AG04449 (cell line): ENCODE data around the gene PARP3.
"Not testable (repeated sequence)": the region's sequence is repeated elsewhere in the genome, so short reads cannot be mapped to it uniquely, and the experiment has no call there.

Source experiments
- CTCF ChIA-PET: fragments of 350-600 bp; formaldehyde crosslinking; extraction: SDS; loops from one replicate; lab custom pipeline; 2021; ENCODE audit warnings: antibody characterized with exemption; lab: Yijun Ruan, JAX
- POLR2A ChIA-PET: fragments of 400-600, 350-600 bp; formaldehyde crosslinking; extraction: SDS; loops from one replicate; lab custom pipeline; 2020; ENCODE audit warnings: antibody characterized with exemption, inconsistent platforms; lab: Yijun Ruan, JAX
- DNase-seq: peaks from one replicate; pipeline ENCODE4 v3.0.0-alpha.2; 2010; ENCODE audit warnings: low read depth, low spot score
- H3K4me3 ChIP-seq: 2 replicates; pipeline ENCODE4 v1.5.1; 2011; ENCODE audit warnings: low read depth, mild to moderate bottlenecking, control low read depth, low read length
- TF ChIP-seq, protein P1 (sequence below): IDR thresholded peaks from one replicate; pipeline ENCODE4 v1.5.1; 2011; ENCODE audit warnings: mild to moderate bottlenecking, moderate library complexity, low read length, control low read depth, inconsistent platforms; ENCODE audit not compliant: insufficient read depth; ENCODE audit errors: missing control alignments

Gene PARP3

DNA sequence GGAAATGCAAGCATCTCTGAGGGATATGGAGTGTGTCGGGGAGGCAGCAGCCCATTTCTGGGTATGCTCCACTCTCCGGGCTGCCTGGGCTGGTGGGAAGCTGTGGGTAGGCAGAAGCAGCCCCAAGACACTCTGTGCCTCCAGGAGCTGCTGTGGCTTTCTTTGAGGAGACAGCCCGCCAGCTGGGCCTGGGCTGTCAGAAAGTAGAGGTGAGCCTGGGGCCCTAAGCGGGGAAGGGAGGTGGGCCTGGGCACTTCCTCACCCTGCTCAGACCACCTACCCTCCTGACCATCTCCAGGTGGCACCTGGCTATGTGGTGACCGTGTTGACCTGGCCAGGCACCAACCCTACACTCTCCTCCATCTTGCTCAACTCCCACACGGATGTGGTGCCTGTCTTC lies 42.9 kb downstream of the PARP3 start:
- H3K4me3 ChIP-seq = no peak overlapping the region
- ChIA-PET CTCF (interaction anchor here (1.9 to 4.5 kb wide), 4 partner anchors 9 to 68 kb away, joined by 5 to 80 read pairs (median 39); partner anchors contain the start of genes ABHD14A, ABHD14B, PARP3 and RPL29), POLR2A (interaction anchor here (3.6 kb wide), 1 partner anchor 10 kb away, joined by 35 read pairs; the partner anchor contains the start of gene RPL29)
- DNase-seq = no peak
- TF ChIP-seq, protein P1, sequence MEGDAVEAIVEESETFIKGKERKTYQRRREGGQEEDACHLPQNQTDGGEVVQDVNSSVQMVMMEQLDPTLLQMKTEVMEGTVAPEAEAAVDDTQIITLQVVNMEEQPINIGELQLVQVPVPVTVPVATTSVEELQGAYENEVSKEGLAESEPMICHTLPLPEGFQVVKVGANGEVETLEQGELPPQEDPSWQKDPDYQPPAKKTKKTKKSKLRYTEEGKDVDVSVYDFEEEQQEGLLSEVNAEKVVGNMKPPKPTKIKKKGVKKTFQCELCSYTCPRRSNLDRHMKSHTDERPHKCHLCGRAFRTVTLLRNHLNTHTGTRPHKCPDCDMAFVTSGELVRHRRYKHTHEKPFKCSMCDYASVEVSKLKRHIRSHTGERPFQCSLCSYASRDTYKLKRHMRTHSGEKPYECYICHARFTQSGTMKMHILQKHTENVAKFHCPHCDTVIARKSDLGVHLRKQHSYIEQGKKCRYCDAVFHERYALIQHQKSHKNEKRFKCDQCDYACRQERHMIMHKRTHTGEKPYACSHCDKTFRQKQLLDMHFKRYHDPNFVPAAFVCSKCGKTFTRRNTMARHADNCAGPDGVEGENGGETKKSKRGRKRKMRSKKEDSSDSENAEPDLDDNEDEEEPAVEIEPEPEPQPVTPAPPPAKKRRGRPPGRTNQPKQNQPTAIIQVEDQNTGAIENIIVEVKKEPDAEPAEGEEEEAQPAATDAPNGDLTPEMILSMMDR = no peak

DNA sequence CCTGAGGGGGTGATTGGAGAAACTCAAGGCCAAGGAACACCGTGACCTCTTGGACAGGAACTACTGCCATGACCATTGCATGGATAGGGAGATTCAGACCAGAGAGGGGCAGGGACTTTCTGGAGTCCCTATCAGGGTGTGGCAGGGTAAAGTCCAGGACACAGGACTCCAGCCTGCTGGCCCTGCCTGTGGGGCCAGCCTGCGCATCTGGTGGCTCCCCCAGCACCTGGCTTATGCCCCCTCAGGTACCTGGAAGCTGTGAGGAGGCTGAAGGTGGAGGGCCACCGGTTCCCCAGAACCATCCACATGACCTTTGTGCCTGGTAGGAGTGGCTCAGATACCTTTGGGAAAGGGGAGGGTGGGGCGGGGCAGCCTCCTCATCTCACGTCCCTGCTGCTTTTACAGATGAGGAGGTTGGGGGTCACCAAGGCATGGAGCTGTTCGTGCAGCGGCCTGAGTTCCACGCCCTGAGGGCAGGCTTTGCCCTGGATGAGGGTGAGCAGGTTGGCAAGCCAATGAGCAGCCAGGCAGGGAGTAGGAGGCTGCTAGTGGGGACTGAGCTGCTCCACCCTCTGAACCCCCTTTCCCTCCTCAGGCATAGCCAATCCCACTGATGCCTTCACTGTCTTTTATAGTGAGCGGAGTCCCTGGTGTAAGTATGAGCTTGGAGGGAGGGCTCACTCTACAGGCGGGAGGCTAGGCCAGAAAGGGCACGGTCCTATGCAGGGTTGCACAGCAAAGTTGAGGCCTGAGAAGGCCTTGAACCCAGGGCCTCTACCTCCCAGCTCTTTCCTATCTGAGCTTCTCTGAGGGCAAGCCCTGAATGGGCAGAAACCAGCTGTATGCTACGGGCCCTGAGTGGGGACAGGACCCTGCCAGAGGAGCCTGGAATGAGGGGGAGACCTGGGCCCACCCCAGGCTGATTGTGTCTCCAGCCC lies 44.1 kb downstream of the PARP3 start:
- ChIA-PET CTCF (interaction anchor here (0.8 to 1.3 kb wide), 4 partner anchors 12 to 67 kb away, joined by 3 to 4 read pairs (median 4); partner anchors contain the start of genes ABHD14A and ABHD14B), POLR2A (interaction anchor here (0.8 to 1.0 kb wide), 2 partner anchors 10 to 45 kb away, joined by 3 to 5 read pairs; partner anchors contain the start of genes RPL29 and RRP9)
- DNase-seq = no peak
- TF ChIP-seq, protein P1 = no peak
- H3K4me3 ChIP-seq = no peak overlapping the region

DNA sequence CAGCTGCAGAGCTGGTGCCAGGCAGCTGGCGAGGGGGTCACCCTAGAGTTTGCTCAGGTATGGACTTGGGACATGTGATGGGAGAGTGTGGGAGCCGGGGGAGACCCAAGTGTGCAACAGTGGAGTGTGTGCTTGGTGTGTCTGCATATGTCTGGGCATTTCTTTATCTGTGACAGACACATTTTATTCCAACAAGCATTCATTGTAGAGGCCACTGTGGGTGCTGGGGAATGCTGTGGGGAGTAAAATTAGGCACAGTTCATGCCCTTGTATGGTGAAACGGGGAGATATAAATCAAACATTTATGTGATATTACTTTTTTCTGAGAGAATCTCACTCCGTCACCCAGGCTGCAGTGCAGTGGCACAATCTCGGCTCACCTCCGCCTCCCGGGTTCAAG lies 45.4 kb downstream of the PARP3 start:
- H3K4me3 ChIP-seq = no peak overlapping the region
- TF ChIP-seq, protein P1 = no peak
- POLR2A ChIA-PET = no interaction called here
- no peak for DNase-seq
- CTCF ChIA-PET = interaction anchor here (1.3 kb wide), 1 partner anchor 13 kb away, joined by 4 read pairs; the partner anchor contains the start of gene ABHD14A

DNA sequence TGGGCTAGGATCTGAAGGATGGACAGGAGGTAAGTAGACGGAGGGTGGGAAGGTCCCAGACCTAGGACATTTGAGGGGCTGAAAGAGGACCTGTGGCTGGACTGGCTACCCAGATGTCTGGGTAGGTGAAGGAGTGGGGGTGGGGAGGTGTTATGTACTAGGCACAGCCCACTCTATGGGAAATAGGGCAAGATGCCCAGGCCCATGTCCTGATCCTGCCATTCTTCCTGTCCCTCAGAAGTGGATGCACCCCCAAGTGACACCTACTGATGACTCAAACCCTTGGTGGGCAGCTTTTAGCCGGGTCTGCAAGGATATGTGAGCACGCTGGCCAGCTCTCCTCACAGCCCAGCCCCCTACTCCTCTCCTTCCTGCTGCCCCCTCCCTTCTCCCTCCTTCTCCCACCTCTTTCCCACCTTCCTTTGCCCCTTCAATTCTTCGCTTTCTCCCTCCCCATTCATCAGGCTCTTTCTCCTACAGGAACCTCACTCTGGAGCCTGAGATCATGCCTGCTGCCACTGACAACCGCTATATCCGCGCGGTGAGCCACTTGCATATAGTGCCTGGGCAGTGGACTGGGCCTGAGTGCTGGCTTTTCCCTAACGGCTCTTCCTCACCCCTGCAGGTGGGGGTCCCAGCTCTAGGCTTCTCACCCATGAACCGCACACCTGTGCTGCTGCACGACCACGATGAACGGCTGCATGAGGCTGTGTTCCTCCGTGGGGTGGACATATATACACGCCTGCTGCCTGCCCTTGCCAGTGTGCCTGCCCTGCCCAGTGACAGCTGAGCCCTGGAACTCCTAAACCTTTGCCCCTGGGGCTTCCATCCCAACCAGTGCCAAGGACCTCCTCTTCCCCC lies 46.4 kb downstream of the PARP3 start:
- POLR2A ChIA-PET = no interaction called here
- no peak overlapping the region for H3K4me3 ChIP-seq
- TF ChIP-seq, protein P1 = no peak

DNA sequence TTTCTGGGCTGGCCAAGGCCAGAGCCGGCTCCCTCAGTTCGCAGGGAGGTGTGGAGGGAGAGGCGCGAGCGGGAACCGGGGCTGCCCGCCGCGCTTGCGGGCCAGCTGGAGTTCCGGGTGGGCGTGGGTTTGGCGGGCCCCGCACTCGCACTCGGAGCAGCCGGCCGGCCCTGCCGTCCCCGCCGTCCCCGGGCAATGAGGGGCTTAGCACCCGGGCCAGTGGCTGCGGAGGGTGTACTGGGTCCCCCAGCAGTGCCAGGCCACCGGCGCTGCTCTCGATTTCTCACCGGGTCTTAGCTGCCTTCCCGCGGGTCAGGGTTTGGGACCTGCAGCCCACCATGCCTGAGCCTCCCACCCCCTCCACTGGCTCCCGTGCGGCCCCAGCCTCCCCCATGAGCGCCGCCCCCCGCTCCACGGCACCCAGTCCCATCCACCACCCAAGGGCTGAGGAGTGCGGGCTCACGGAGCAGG lies 48.4 kb downstream of the PARP3 start:
- H3K4me3 ChIP-seq, DNase-seq: not testable (repeated sequence)
- CTCF ChIA-PET = interaction anchor here (0.9 to 3.0 kb wide), 3 partner anchors 8 to 48 kb away, joined by 3 to 14 read pairs (median 4); partner anchors contain the start of genes PARP3 and RRP9
- POLR2A ChIA-PET = interaction anchor here (1.2 to 2.3 kb wide), 2 partner anchors 8 to 48 kb away, joined by 7 to 16 read pairs; partner anchors contain the start of genes ACY1, PARP3 and RRP9

More for the DNA sequence above, 46.4 kb downstream of the PARP3 start:
- no peak for DNase-seq
- CTCF ChIA-PET = interaction anchor here (1.1 to 1.7 kb wide), 2 partner anchors 13 to 14 kb away, joined by 4 read pairs; partner anchors contain the start of gene ABHD14B
